ENCODE measurements around the gene PSMC3. TPM values are rescaled to one million over a fixed set of nuclear protein-coding genes. Genes with fewer than 3 reads are reported as not detected.
A peak's percentile ranks its signal among the peaks of the same experiment; 100 is the strongest.

Gene PSMC3
- total and polyA plus RNA-seq, 9 of the 15 experiments (the other 6 are each of a cell fraction or from before 2014, with no cell fraction given): 44.3 to 324 (median 240) TPM

GRCh38 chr11:47394322-47395222 lies 31.7 kb downstream of the PSMC3 start (continued):
- TF ChIP-seq RB1 (IDR thresholded peaks at IDR 0.05; ENCODE audit: low read depth) (no peak), FIP1L1 (IDR thresholded peaks at IDR 0.05; ENCODE audit: low read depth, low read length, poor library complexity, severe bottlenecking) (peak; percentile 23), ERF (CRISPR knock-in tag; IDR thresholded peaks at IDR 0.05) (peak; percentile 30), RAD51 (IDR thresholded peaks at IDR 0.05; ENCODE audit: borderline replicate concordance, low read depth) (no peak), MGA (IDR thresholded peaks at IDR 0.05) (peak; percentile 56), RBFOX2 (IDR thresholded peaks at IDR 0.05; ENCODE audit: low read depth, low read length) (peak; percentile 79), NFE2 (IDR thresholded peaks at IDR 0.05; ENCODE audit: low read depth) (peak; percentile 83), BRD4 (IDR thresholded peaks at IDR 0.05) (peak; percentile 79; the same call in 1 of the 2 replicates), PBX2 (CRISPR knock-in tag; IDR thresholded peaks at IDR 0.05; ENCODE audit: low read depth) (no peak), PBX2 (tag; conservative IDR thresholded peaks at IDR 0.05; ENCODE audit: low read depth) (no peak), SRSF3 (IDR thresholded peaks at IDR 0.05; ENCODE audit: insufficient read depth, low read length) (0 out of 2 replicates have a peak, but pooled peaks have one; percentile 71)
